ENCODE results near the gene RELB. TPM values are rescaled to one million over a fixed set of nuclear protein-coding genes. Genes with fewer than 3 reads are reported as not detected.

The RELB gene
- total and polyA plus RNA-seq, 10 of the 15 experiments (the other 5 are each of a cell fraction or from before 2014, with no cell fraction given) = 0.66 to 43.8 (median 12.8) TPM

GRCh38 chr19:45059258-45059965 is 58.1 kb downstream of the RELB start:
- RAD21 ChIA-PET (ENCODE audit: unreplicated experiment) = interaction anchor here (0.6 to 1.7 kb wide), 31 partner anchors 10 to 405 kb away, joined by 3 to 29 read pairs (median 4); partner anchors contain the start of genes BLOC1S3, CLASRP, KLC3 and TRAPPC6A
- POLR2A ChIA-PET = interaction anchor here (0.5 to 1.7 kb wide), 6 partner anchors 15 to 69 kb away, joined by 3 to 5 read pairs (median 3); partner anchors contain the start of gene CLASRP
- FAIRE-seq (peak; percentile 97), ATAC-seq (peak; percentile 97), DNase-seq (ENCODE audit: low read depth, low spot score) (no peak)
- intact Hi-C loops (cut with micrococcal nuclease; ENCODE audit: unreplicated experiment) = loop anchor here (1.0 to 2.0 kb wide), 3 partner anchors 42 to 157 kb away; no protein-coding TSS in a partner anchor
- H3K9ac ChIP-seq (ENCODE audit: control insufficient read depth, insufficient read depth, low read length) = no peak overlapping the region
- BruUV-seq (replicated peaks) = no TSS peak
- H3K9me3 ChIP-seq (replicated peaks; ENCODE audit: control insufficient read depth, insufficient read depth, low read length) = no peaks in the 10 kb centered on the region
- CTCF ChIA-PET = interaction anchor here (0.5 to 5.3 kb wide), 39 partner anchors 10 to 405 kb away, joined by 3 to 70 read pairs (median 5); partner anchors contain the start of genes CLASRP, PPP1R37 and RELB
- H3K79me2 ChIP-seq (ENCODE audit: control insufficient read depth, insufficient read depth, low read length) = no peaks in the 10 kb centered on the region
- no peaks in the 10 kb centered on the region for H3K4me1 ChIP-seq (ENCODE audit: control insufficient read depth, insufficient read depth, low read length)
- H4K20me1 ChIP-seq (ENCODE audit: control insufficient read depth, insufficient read depth) = no peaks in the 10 kb centered on the region; the same call in 1 of the 2 replicates
- no peaks in the 10 kb centered on the region for H3K27me3 ChIP-seq (replicated peaks in 1 of 2; ENCODE audit: control insufficient read depth in 2 of 2, insufficient read depth in 2 of 2, low read length in 1 of 2)
- no peak overlapping the region for H3K4me3 ChIP-seq
- SMC1A ChIA-PET (ENCODE audit: uncharacterized antibody, unreplicated experiment) = interaction anchor here (0.6 to 2.0 kb wide), 20 partner anchors 8 to 279 kb away, joined by 3 to 10 read pairs (median 4); partner anchors contain the start of genes CLASRP and NKPD1
- H3K27ac ChIP-seq (ENCODE audit: control insufficient read depth, insufficient read depth) = no peak overlapping the region
- H3K4me2 ChIP-seq (ENCODE audit: control insufficient read depth, insufficient read depth) = no peak overlapping the region
- peaks cover 25 to 62% of the 10 kb centered on the region in 2 experiments for H3K36me3 ChIP-seq (ENCODE audit: control insufficient read depth in 2 of 2, insufficient read depth in 2 of 2, low read length in 1 of 2)
- 59% methylated on average over 16 of the region's 16 CpGs for WGBS (ENCODE audit: insufficient coverage, insufficient replicate concordance, low lambda C conversion rate, missing lambda C conversion rate)
- no peak overlapping the region for H2AFZ ChIP-seq (ENCODE audit: control insufficient read depth, low read depth, low read length)
- in situ Hi-C loops (cut with MboI) = loop anchor here (5.0 kb wide), 1 partner anchor 157 kb away; no protein-coding TSS in a partner anchor
- TF ChIP-seq KAT2A (conservative IDR thresholded peaks at IDR 0.05; ENCODE audit: control insufficient read depth, low read depth, low read length) = no peak
- TF ChIP-seq, protein P1, sequence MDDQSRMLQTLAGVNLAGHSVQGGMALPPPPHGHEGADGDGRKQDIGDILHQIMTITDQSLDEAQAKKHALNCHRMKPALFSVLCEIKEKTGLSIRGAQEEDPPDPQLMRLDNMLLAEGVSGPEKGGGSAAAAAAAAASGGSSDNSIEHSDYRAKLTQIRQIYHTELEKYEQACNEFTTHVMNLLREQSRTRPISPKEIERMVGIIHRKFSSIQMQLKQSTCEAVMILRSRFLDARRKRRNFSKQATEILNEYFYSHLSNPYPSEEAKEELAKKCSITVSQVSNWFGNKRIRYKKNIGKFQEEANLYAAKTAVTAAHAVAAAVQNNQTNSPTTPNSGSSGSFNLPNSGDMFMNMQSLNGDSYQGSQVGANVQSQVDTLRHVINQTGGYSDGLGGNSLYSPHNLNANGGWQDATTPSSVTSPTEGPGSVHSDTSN (IDR thresholded peaks at IDR 0.05; ENCODE audit: insufficient replicate concordance, low read depth, low read length) = no peak
- TF ChIP-seq POU2F2 (IDR thresholded peaks at IDR 0.05; ENCODE audit: borderline replicate concordance, low read depth, low read length) = 0 out of 3 replicates have a peak, but pooled peaks have one; percentile 26
- TF ChIP-seq, protein P2, sequence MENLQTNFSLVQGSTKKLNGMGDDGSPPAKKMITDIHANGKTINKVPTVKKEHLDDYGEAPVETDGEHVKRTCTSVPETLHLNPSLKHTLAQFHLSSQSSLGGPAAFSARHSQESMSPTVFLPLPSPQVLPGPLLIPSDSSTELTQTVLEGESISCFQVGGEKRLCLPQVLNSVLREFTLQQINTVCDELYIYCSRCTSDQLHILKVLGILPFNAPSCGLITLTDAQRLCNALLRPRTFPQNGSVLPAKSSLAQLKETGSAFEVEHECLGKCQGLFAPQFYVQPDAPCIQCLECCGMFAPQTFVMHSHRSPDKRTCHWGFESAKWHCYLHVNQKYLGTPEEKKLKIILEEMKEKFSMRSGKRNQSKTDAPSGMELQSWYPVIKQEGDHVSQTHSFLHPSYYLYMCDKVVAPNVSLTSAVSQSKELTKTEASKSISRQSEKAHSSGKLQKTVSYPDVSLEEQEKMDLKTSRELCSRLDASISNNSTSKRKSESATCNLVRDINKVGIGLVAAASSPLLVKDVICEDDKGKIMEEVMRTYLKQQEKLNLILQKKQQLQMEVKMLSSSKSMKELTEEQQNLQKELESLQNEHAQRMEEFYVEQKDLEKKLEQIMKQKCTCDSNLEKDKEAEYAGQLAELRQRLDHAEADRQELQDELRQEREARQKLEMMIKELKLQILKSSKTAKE (IDR thresholded peaks at IDR 0.05; ENCODE audit: low read depth, poor library complexity, severe bottlenecking) = no peak
- peak; percentile 60; the same call in 1 of the 2 replicates for TF ChIP-seq PAX5 (IDR thresholded peaks at IDR 0.05; ENCODE audit: borderline replicate concordance, low read depth, low read length)
- peak; percentile 87 for TF ChIP-seq SMC3 (IDR thresholded peaks at IDR 0.05; ENCODE audit: borderline replicate concordance, low read length)
- TF ChIP-seq REST (IDR thresholded peaks at IDR 0.05; ENCODE audit: low read depth, low read length) = no peak
- no peak for TF ChIP-seq SP1 (IDR thresholded peaks at IDR 0.05; ENCODE audit: low read depth, low read length)
- TF ChIP-seq CBX5 (IDR thresholded peaks at IDR 0.05; ENCODE audit: low read depth) = no peak
- no peak for TF ChIP-seq SPI1 (IDR thresholded peaks at IDR 0.05; ENCODE audit: borderline replicate concordance, insufficient read depth, low read depth, low read length)
- TF ChIP-seq IRF4 (IDR thresholded peaks at IDR 0.05; ENCODE audit: low read depth, low read length) = 0 out of 2 replicates have a peak, but pooled peaks have one; percentile 26
- TF ChIP-seq IRF5 (IDR thresholded peaks at IDR 0.05; ENCODE audit: borderline replicate concordance) = no peak
- no peak for TF ChIP-seq BCL11A (IDR thresholded peaks at IDR 0.05; ENCODE audit: low read depth, low read length)
- peak; percentile 53; the same call in 1 of the 2 replicates for TF ChIP-seq YY1 (IDR thresholded peaks at IDR 0.05; ENCODE audit: low read depth, low read length)
